Measurements from ENCODE around the gene SBF2.

SBF2 gene

DNA sequence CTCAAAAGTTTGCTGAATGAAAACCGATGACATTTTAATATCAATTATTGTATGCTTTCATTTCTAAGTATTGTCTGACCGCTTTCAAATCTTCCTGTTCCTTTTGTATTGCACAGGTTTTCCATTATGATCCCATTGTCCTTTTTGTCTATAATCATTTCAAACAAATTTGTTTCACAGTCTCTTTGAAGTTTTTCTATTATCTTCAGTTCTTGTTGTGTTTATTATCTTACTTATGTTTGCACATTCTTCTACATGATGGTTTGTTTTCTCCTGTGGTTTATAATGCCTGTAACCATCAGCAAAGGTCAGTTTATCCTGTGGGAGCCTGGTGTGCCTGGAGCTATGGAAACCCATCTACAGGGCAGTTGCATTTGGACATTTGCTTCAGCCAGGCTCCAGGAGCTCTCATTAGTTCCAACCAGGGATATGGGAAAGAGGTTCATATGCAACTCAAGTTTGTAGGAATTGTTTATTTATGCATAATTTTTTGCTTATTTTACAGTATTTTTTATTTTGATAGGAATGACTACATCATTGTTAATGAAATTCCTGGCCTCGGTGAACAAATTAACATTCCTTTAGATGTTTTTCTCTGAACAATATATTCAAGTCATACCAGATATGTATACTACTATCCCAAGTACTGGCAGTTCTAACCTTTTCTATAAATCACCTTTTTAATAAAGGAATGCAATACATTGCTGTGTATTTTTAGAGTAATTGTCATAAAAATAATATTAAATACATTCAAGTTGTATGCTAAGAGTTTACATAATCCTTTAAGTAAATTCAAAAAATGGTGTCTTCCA, 179.2 kb downstream of the SBF2 start:
- H3K4me3 ChIP-seq (ENCODE audit: extremely low read depth, insufficient read depth, low read length, poor library complexity, severe bottlenecking): no peak overlapping the region
- WGBS, 2 experiments (ENCODE audit: insufficient coverage in 2 of 2): 92 to 100% methylated on average over 2 of the region's 3 CpGs
- no peaks in the 10 kb centered on the region for H3K9me3 ChIP-seq (ENCODE audit: control insufficient read depth, low read length)
- no peaks in the 10 kb centered on the region for H3K4me1 ChIP-seq (ENCODE audit: control insufficient read depth, insufficient read depth, low read length, poor library complexity, severe bottlenecking)
- no peak overlapping the region for H3K27ac ChIP-seq (ENCODE audit: low read depth, low read length, severe bottlenecking)
- H3K36me3 ChIP-seq (ENCODE audit: control insufficient read depth, insufficient read depth, low read length): no peaks in the 10 kb centered on the region

DNA sequence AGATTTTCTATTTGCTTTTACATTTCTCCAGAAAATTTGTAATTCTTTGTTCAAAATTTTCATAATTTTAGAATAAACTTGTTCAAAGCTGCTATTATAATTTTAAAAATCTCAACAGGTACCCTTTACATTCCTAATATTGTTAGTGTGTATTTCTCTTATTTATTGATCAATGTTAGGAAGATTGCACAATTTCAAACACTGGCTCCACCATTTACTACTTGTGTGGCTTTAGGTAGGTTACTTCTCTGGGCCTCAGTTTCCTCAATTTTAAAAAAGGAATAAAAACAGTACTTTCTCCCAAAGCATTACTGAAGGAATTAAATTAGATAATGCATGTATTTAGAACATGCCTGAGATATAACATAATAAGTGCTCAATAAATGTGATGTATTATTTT, 180.2 kb downstream of the SBF2 start:
- no peaks in the 10 kb centered on the region for H3K9me3 ChIP-seq (ENCODE audit: control insufficient read depth, low read length)
- no peaks in the 10 kb centered on the region for H3K4me1 ChIP-seq (ENCODE audit: control insufficient read depth, insufficient read depth, low read length, poor library complexity, severe bottlenecking)
- H3K27ac ChIP-seq (ENCODE audit: low read depth, low read length, severe bottlenecking): no peak overlapping the region
- H3K4me3 ChIP-seq (ENCODE audit: extremely low read depth, insufficient read depth, low read length, poor library complexity, severe bottlenecking): no peak overlapping the region
- no peaks in the 10 kb centered on the region for H3K36me3 ChIP-seq (ENCODE audit: control insufficient read depth, insufficient read depth, low read length)

DNA sequence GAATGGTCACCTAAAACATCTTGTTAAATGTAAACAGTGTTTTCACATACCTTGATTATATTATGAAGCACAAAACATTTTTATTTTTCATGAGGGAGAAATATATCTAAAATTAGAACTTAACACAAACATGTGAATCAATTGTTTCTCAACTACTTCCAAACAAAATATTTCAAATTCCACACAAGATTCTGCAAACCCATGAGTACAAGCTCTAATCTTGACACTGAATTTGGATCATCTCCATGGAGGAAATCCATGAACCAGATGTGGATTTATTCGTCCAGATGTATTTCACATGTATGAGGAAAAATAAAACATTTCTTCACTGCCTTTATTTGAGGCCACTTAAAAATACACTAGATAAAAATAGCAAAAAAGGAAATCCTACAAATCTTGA, 184.2 kb downstream of the SBF2 start:
- no CpG with 5 or more reads among the region's 1 CpG for WGBS, 2 experiments (ENCODE audit: insufficient coverage in 2 of 2)
- H3K36me3 ChIP-seq (ENCODE audit: control insufficient read depth, insufficient read depth, low read length): no peaks in the 10 kb centered on the region
- H3K27ac ChIP-seq (ENCODE audit: low read depth, low read length, severe bottlenecking): no peak overlapping the region
- H3K4me3 ChIP-seq (ENCODE audit: extremely low read depth, insufficient read depth, low read length, poor library complexity, severe bottlenecking): no peak overlapping the region
- no peaks in the 10 kb centered on the region for H3K9me3 ChIP-seq (ENCODE audit: control insufficient read depth, low read length)
- H3K4me1 ChIP-seq (ENCODE audit: control insufficient read depth, insufficient read depth, low read length, poor library complexity, severe bottlenecking): no peaks in the 10 kb centered on the region

DNA sequence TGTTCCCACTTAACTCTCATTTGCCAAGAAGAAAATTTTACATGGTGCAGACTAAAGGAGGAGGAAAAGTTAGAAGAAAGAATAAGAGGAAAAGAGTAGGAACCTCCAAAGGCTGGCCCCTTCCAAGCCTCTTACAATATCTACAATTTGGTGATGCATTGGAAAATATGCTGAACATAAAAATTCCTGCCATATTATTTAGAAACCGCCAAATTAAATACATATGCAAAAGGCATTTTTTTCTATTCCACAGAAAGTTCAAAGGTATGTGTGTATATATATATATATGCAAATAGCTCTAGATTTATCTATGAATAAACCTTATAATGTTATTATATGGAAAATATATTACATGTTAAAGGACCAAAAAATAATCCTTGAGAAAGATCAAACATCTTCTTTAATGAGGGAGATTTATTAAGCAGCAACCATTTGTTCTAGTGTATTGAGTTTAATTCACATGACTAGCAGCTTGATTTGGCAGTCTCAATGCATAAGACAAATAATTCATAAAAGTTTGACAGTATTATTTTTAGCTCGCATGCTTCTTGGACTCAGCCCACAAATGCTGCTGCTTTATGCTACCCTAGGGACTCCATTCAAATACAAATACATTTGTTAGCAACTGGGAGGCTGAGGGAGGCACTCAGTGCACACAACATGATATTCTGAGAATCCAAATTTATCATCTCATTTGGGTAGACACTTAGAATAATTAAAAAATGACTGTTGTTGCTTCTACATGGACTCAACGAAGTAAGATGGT, 184.9 kb downstream of the SBF2 start:
- H3K4me1 ChIP-seq (ENCODE audit: control insufficient read depth, insufficient read depth, low read length, poor library complexity, severe bottlenecking): no peaks in the 10 kb centered on the region
- H3K27ac ChIP-seq (ENCODE audit: low read depth, low read length, severe bottlenecking): no peak overlapping the region
- WGBS, 2 experiments (ENCODE audit: insufficient coverage in 2 of 2): 80% methylated on average over 2 of the region's 3 CpGs; no CpG with 5 or more reads in 1 of the 2 experiments
- no peak overlapping the region for H3K4me3 ChIP-seq (ENCODE audit: extremely low read depth, insufficient read depth, low read length, poor library complexity, severe bottlenecking)
- H3K9me3 ChIP-seq (ENCODE audit: control insufficient read depth, low read length): no peaks in the 10 kb centered on the region
- H3K36me3 ChIP-seq (ENCODE audit: control insufficient read depth, insufficient read depth, low read length): no peaks in the 10 kb centered on the region

DNA sequence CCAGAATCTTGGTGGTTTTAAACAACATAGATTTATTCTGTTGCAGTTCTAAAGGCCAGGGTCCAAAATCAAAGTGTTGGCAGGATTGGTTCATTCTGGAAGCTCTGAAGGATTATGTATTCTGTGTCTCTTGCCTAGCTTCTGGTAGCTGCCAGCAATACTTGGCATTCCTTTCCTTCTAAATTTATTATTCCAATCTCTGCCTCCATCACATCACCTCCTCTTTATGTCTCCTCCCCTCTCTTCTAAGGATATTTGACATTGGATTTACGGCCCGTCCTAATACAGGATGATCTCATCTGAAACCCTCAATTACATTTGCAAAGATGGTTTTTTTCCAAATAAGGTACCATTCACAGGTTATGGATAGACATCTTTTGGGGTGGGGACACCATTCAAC, 186.5 kb downstream of the SBF2 start:
- 100% methylated on average over 1 to 2 of the region's 2 CpGs for WGBS, 2 experiments (ENCODE audit: insufficient coverage in 2 of 2)
- Histone ChIP-seq H3K9me3 (ENCODE audit: control insufficient read depth, low read length) (no peaks in the 10 kb centered on the region), H3K4me1 (ENCODE audit: control insufficient read depth, insufficient read depth, low read length, poor library complexity, severe bottlenecking) (no peaks in the 10 kb centered on the region)

DNA sequence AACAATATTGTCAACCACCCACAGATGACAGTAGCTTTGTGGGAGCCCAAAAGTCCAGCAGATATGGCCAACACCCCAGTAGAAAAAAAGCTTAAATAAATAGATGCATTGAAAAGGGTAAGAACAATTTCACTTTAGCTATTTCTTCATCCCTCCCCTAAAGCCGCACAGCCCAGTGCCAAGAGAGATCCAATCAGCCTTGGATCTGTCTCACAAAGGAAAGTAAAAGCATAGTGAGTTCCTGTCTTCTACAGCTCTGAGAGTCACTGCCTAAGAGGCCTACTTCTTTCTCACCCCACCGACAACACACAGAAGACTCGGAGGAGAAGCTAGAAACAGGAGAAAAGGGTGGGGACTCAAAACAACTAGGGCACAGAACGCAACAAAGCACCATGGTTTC, 196.4 kb downstream of the SBF2 start:
- Histone ChIP-seq H3K4me3 (ENCODE audit: extremely low read depth, insufficient read depth, low read length, poor library complexity, severe bottlenecking) (no peak overlapping the region), H3K9me3 (ENCODE audit: control insufficient read depth, low read length) (peaks cover 7% of the 10 kb centered on the region), H3K36me3 (ENCODE audit: control insufficient read depth, insufficient read depth, low read length) (no peaks in the 10 kb centered on the region), H3K4me1 (ENCODE audit: control insufficient read depth, insufficient read depth, low read length, poor library complexity, severe bottlenecking) (no peaks in the 10 kb centered on the region), H3K27ac (ENCODE audit: low read depth, low read length, severe bottlenecking) (no peak overlapping the region)
- WGBS, 2 experiments (ENCODE audit: insufficient coverage in 2 of 2): 80 to 100% methylated on average over 2 to 3 of the region's 4 CpGs

More for the DNA sequence above, 186.5 kb downstream of the SBF2 start:
- H3K36me3 ChIP-seq (ENCODE audit: control insufficient read depth, insufficient read depth, low read length): no peaks in the 10 kb centered on the region
- no peak overlapping the region for H3K27ac ChIP-seq (ENCODE audit: low read depth, low read length, severe bottlenecking)
- H3K4me3 ChIP-seq (ENCODE audit: extremely low read depth, insufficient read depth, low read length, poor library complexity, severe bottlenecking): no peak overlapping the region

DNA sequence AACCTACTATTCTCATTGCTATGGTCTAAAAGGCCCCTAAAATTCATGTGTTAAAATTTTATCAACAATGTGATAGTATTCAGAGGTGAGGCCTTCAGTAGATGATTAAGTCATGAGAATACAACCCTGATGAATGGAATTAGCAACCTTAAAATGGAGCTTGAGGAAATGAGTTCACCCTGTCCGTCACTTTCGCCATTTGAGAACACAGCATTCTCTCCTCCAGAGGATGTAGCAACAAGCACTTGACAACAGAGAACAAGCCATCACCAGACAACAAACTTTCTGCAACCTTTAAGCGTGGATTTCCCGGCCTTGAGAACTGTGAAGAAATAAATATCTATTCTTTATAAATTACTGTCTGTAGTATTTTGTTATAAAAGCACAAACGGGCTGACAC, 197.0 kb downstream of the SBF2 start:
- Histone ChIP-seq H3K4me1 (ENCODE audit: control insufficient read depth, insufficient read depth, low read length, poor library complexity, severe bottlenecking) (no peaks in the 10 kb centered on the region), H3K27ac (ENCODE audit: low read depth, low read length, severe bottlenecking) (no peak overlapping the region), H3K36me3 (ENCODE audit: control insufficient read depth, insufficient read depth, low read length) (no peaks in the 10 kb centered on the region), H3K9me3 (ENCODE audit: control insufficient read depth, low read length) (peaks cover 7% of the 10 kb centered on the region), H3K4me3 (ENCODE audit: extremely low read depth, insufficient read depth, low read length, poor library complexity, severe bottlenecking) (no peak overlapping the region)
- no CpG with 5 or more reads among the region's 5 CpGs for WGBS, 2 experiments (ENCODE audit: insufficient coverage in 2 of 2)

DNA sequence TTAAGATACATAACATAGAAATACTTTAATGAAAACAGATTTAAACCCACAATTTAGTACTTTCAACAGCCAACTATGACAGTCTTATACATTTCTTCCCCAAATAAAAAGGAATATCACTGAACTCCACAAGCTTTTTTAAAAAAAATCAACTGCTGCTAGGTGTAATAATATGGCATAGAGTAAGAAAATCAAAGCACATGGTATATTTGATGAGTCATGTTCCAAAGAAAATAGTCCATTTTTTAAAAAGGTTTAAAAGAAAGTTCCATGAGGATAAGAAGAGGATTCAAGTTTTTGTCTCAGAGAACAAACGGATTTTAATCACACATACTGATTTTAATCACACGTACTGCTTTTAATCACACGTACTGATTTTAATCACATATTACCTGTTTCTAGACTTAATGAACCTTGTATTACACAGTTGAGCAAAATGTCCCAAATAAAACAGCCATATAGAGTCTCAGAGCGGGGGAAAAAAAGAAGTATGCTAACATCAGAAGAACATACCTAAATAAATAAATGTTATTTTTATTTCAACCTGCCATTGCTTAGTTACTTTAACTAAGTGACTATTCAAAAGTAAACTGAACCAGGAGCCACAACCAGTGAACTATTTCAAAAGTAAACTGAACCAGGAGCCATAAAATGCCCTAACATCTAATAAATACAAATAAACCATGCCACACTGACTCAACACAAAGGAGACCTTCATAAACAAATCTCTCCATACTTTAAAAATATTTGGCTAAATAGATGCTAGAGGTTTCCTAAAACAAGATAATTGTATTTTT, 198.4 kb downstream of the SBF2 start:
- no peak overlapping the region for H3K27ac ChIP-seq (ENCODE audit: low read depth, low read length, severe bottlenecking)
- H3K9me3 ChIP-seq (ENCODE audit: control insufficient read depth, low read length): peaks cover 7% of the 10 kb centered on the region
- H3K4me1 ChIP-seq (ENCODE audit: control insufficient read depth, insufficient read depth, low read length, poor library complexity, severe bottlenecking): no peaks in the 10 kb centered on the region
- H3K36me3 ChIP-seq (ENCODE audit: control insufficient read depth, insufficient read depth, low read length): no peaks in the 10 kb centered on the region
- 93 to 100% methylated on average over 3 of the region's 4 CpGs for WGBS, 2 experiments (ENCODE audit: insufficient coverage in 2 of 2)
- no peak overlapping the region for H3K4me3 ChIP-seq (ENCODE audit: extremely low read depth, insufficient read depth, low read length, poor library complexity, severe bottlenecking)

DNA sequence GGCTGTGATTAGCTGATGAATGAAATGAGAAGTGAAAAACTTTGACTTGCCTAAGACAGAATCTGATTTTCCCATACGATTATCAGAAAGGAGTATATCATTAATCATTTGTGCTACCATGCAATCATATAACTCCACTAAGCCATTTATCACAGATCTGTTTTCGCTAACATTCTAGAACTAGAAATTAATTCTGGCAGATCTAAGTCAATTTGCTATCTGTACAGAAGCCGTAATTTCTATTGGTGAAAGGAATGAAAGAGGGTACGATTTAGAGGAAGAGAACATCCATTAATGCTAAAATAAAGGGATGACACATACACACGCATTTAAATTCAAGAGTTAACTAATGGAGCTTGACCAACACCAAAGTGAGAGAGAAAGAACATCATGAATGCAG, 201.6 kb downstream of the SBF2 start:
- Histone ChIP-seq H3K36me3 (ENCODE audit: control insufficient read depth, insufficient read depth, low read length) (no peaks in the 10 kb centered on the region), H3K4me1 (ENCODE audit: control insufficient read depth, insufficient read depth, low read length, poor library complexity, severe bottlenecking) (no peaks in the 10 kb centered on the region), H3K4me3 (ENCODE audit: extremely low read depth, insufficient read depth, low read length, poor library complexity, severe bottlenecking) (no peak overlapping the region), H3K27ac (ENCODE audit: low read depth, low read length, severe bottlenecking) (no peak overlapping the region), H3K9me3 (ENCODE audit: control insufficient read depth, low read length) (no peaks in the 10 kb centered on the region)
- WGBS, 2 experiments (ENCODE audit: insufficient coverage in 2 of 2): 100% methylated on average over 1 of the region's 5 CpGs

DNA sequence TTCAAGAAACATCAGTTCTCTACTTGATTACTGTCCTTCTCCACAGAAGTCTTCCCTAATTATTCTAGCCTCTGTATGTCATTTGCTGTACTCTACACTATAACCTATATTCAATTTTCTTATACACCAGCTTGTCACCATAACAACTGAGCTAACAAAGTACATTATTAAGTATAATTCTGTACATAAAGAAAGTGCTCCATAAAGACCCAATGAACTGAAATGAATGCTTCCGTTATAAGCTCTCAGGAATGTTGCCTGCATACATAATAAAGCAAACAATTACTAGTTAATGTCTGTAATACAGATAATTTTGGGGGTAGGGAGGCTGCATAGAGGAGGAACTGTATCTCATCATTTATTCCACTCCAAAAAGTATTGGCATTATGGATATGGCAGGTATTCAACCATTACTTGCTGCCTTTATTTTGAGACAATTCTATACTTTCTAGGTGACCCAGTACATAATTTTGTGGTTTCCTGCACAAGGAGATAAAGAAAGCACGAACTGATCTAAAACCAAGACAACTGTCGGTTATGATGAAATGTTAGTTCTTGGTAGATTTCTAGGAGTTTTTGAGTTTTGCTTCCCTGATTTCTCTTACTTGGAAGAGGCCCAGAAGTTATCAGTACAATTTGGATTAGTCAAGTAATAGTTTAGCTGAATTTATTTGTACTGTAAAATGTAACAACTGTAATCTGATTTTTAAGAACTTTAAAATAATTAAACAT, 202.5 kb downstream of the SBF2 start:
- Histone ChIP-seq H3K27ac (ENCODE audit: low read depth, low read length, severe bottlenecking) (no peak overlapping the region), H3K4me3 (ENCODE audit: extremely low read depth, insufficient read depth, low read length, poor library complexity, severe bottlenecking) (no peak overlapping the region), H3K36me3 (ENCODE audit: control insufficient read depth, insufficient read depth, low read length) (no peaks in the 10 kb centered on the region), H3K9me3 (ENCODE audit: control insufficient read depth, low read length) (no peaks in the 10 kb centered on the region), H3K4me1 (ENCODE audit: control insufficient read depth, insufficient read depth, low read length, poor library complexity, severe bottlenecking) (no peaks in the 10 kb centered on the region)
- 96 to 100% methylated on average over 2 of the region's 3 CpGs for WGBS, 2 experiments (ENCODE audit: insufficient coverage in 2 of 2)

Measured in mesodermal cell (in vitro differentiated cells).